HepG2 (cell line): ENCODE data around the gene VGLL4.

Source experiments
- ASH2L ChIP-seq: fragments of 300-600, 200-600 bp; sonication (generic); IDR thresholded peaks from 2 replicates; pipeline ENCODE4 v1.7.0; 2017; ENCODE audit warnings: low read depth, mild to moderate bottlenecking, moderate library complexity, mixed read lengths, low read length; ENCODE audit not compliant: insufficient read length
- CTCF ChIP-seq: sonication (generic); formaldehyde crosslinking; IDR thresholded peaks from 2 replicates; pipeline ENCODE4 v1.5.0; 2020; ENCODE audit warnings: mild to moderate bottlenecking, missing genetic modification reagents, moderate library complexity
- PHF8 ChIP-seq: sonication (generic); formaldehyde crosslinking; IDR thresholded peaks from 2 replicates; pipeline ENCODE4 v1.5.0; 2020; ENCODE audit warnings: missing genetic modification reagents
- POLR2A ChIP-seq, 2 experiments: IDR thresholded peaks; 2 replicates each; pipeline ENCODE4 v1.6.1; 2011; ENCODE audit warnings: low read depth in 2 of 2, low read length in 2 of 2, mild to moderate bottlenecking in 1 of 2, moderate library complexity in 1 of 2; ENCODE audit not compliant: insufficient read depth in 1 of 2
- TCF7 ChIP-seq: sonication (generic); IDR thresholded peaks from 2 replicates; pipeline ENCODE4 v1.6.1; 2016; ENCODE audit warnings: antibody characterized with exemption, low read depth
- ZNF121 ChIP-seq: sonication (generic); formaldehyde crosslinking; IDR thresholded peaks from 2 replicates; pipeline ENCODE4 v1.5.0; 2020; ENCODE audit warnings: mild to moderate bottlenecking, missing genetic modification reagents
- TF ChIP-seq, protein P1 (sequence below): sonication (generic); formaldehyde crosslinking; IDR thresholded peaks from 2 replicates; pipeline ENCODE4 v1.4.0; 2020; ENCODE audit warnings: mild to moderate bottlenecking, missing genetic modification reagents
- TF ChIP-seq, protein P2 (sequence below): sonication (generic); formaldehyde crosslinking; IDR thresholded peaks from 2 replicates; pipeline ENCODE4 v1.5.0; 2020; ENCODE audit warnings: missing genetic modification reagents

- TF ChIP-seq CTCF (CRISPR knock-in tag) (no peak), TCF7 (no peak), POLR2A (IDR thresholded peaks at IDR 0.05; ENCODE audit: insufficient read depth in 1 of 2, low read depth in 2 of 2, low read length in 2 of 2) (no peak), PHF8 (no peak), ASH2L (no peak), ZNF121 (CRISPR knock-in tag) (no peak)
- TF ChIP-seq, protein P1, sequence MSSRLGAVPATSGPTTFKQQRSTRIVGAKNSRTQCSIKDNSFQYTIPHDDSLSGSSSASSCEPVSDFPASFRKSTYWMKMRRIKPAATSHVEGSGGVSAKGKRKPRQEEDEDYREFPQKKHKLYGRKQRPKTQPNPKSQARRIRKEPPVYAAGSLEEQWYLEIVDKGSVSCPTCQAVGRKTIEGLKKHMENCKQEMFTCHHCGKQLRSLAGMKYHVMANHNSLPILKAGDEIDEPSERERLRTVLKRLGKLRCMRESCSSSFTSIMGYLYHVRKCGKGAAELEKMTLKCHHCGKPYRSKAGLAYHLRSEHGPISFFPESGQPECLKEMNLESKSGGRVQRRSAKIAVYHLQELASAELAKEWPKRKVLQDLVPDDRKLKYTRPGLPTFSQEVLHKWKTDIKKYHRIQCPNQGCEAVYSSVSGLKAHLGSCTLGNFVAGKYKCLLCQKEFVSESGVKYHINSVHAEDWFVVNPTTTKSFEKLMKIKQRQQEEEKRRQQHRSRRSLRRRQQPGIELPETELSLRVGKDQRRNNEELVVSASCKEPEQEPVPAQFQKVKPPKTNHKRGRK = no peak
- TF ChIP-seq, protein P2, sequence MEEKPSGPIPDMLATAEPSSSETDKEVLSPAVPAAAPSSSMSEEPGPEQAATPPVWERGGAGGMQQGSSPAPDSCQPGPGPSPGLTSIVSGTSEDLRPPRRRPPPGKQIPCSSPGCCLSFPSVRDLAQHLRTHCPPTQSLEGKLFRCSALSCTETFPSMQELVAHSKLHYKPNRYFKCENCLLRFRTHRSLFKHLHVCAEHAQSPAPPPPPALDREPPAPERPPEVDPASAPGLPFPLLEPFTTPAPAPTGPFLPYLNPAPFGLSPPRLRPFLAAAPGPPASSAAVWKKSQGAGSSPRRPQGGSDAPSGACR = no peak
Measured at GRCh38 chr3:11584570-11584969, 59.1 kb downstream of the VGLL4 start.
